ENCODE data around the gene SLC12A3.

DNA sequence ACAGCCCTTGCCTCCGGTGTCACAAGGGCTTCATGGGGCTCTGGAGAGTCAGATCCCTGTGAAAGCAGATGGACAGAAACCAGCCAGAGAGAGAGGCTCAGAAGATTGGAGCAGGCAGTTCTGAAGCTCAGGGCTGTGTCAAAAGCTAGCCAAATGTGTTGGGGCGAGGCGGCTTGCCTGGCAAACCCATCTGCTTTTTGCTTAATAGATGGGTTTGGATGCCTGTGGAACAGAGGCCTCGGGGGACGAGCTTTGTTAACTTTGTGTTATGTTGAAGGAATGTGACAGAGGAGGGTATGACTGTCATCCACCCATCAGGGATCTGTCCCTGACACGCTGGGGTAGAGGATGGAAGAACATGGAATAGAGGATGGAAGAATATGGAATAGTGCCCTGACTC lies 21.0 kb upstream of the SLC12A3 start:
- TF ChIP-seq, protein P1, sequence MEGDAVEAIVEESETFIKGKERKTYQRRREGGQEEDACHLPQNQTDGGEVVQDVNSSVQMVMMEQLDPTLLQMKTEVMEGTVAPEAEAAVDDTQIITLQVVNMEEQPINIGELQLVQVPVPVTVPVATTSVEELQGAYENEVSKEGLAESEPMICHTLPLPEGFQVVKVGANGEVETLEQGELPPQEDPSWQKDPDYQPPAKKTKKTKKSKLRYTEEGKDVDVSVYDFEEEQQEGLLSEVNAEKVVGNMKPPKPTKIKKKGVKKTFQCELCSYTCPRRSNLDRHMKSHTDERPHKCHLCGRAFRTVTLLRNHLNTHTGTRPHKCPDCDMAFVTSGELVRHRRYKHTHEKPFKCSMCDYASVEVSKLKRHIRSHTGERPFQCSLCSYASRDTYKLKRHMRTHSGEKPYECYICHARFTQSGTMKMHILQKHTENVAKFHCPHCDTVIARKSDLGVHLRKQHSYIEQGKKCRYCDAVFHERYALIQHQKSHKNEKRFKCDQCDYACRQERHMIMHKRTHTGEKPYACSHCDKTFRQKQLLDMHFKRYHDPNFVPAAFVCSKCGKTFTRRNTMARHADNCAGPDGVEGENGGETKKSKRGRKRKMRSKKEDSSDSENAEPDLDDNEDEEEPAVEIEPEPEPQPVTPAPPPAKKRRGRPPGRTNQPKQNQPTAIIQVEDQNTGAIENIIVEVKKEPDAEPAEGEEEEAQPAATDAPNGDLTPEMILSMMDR (IDR thresholded peaks at IDR 0.05; ENCODE audit: insufficient read depth, low read length, poor library complexity, severe bottlenecking): no peak
- no peak for TF ChIP-seq EZH2phosphoT487 (conservative IDR thresholded peaks at IDR 0.05; ENCODE audit: low read length)

All from SU-DHL-6 (cell line).